Right lobe of liver (tissue), 4 donors: ENCODE measurements around the gene TRIO.

ENCODE experiments used
- POLR2A ChIP-seq: fragments of 450-650 bp; IDR thresholded peaks from one replicate; pipeline ENCODE4 v1.6.1; 2017; ENCODE audit warnings: antibody characterized with exemption, mild to moderate bottlenecking
- TF ChIP-seq, protein P1 (sequence below), 4 donors: fragments of 200-600 bp in 3 of 4; fragments of 450-650 bp in 1 of 4; IDR thresholded peaks; one replicate each; pipeline versions ENCODE4 v1.5.1 to v1.8.0; 2016 to 2022; ENCODE audit warnings: antibody characterized with exemption in 4 of 4, mild to moderate bottlenecking in 2 of 4
- donor health status: DM: no; HTN: no; CAD: no.
- donor health status: DM: no; HTN: no; CAD: no.
- donor health status: DM: no; HTN: yes; CAD: no.

- TF ChIP-seq, protein P1, sequence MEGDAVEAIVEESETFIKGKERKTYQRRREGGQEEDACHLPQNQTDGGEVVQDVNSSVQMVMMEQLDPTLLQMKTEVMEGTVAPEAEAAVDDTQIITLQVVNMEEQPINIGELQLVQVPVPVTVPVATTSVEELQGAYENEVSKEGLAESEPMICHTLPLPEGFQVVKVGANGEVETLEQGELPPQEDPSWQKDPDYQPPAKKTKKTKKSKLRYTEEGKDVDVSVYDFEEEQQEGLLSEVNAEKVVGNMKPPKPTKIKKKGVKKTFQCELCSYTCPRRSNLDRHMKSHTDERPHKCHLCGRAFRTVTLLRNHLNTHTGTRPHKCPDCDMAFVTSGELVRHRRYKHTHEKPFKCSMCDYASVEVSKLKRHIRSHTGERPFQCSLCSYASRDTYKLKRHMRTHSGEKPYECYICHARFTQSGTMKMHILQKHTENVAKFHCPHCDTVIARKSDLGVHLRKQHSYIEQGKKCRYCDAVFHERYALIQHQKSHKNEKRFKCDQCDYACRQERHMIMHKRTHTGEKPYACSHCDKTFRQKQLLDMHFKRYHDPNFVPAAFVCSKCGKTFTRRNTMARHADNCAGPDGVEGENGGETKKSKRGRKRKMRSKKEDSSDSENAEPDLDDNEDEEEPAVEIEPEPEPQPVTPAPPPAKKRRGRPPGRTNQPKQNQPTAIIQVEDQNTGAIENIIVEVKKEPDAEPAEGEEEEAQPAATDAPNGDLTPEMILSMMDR (IDR thresholded peaks at IDR 0.05): no peak
- no peak for TF ChIP-seq POLR2A
Observed at GRCh38 chr5:14447958-14448911, 305.1 kb downstream of the TRIO start.
